Subcutaneous abdominal adipose tissue (tissue), 5 donors: ENCODE measurements around the gene INTS3.

Experiments used
- H3K27ac ChIP-seq: one replicate; pipeline ENCODE4 v1.7.0; 2013; ENCODE audit warnings: low read depth, mild to moderate bottlenecking, inconsistent platforms, low read length, moderate library complexity
- H3K27me3 ChIP-seq, 5 donors: one replicate each; pipeline ENCODE4 v1.7.0; 2013; ENCODE audit warnings: low read length in 5 of 5, inconsistent platforms in 1 of 5; ENCODE audit not compliant: control insufficient read depth in 5 of 5, insufficient read depth in 4 of 5
- H3K36me3 ChIP-seq, 5 donors: one replicate each; pipeline ENCODE4 v1.7.0; 2013; ENCODE audit warnings: low read length in 5 of 5; ENCODE audit not compliant: control insufficient read depth in 5 of 5, insufficient read depth in 5 of 5
- H3K4me1 ChIP-seq, 5 donors: one replicate each; pipeline ENCODE4 v1.7.0; 2013; ENCODE audit warnings: low read length in 5 of 5, mild to moderate bottlenecking in 3 of 5, moderate library complexity in 1 of 5; ENCODE audit not compliant: control insufficient read depth in 5 of 5, insufficient read depth in 5 of 5
- H3K4me3 ChIP-seq, 5 donors: one replicate each; pipeline ENCODE4 v1.7.0; 2013; ENCODE audit warnings: low read length in 5 of 5, low read depth in 1 of 5
- H3K9ac ChIP-seq, 5 donors: one replicate each; pipeline ENCODE4 v1.7.0; 2013; ENCODE audit warnings: low read length in 5 of 5, mild to moderate bottlenecking in 4 of 5, moderate library complexity in 3 of 5
- H3K9me3 ChIP-seq, 5 donors: one replicate each; pipeline ENCODE4 v1.7.0; 2013; ENCODE audit warnings: low read length in 5 of 5; ENCODE audit not compliant: control insufficient read depth in 5 of 5
- donor health status: healthy.
- donor health status: healthy.
- donor health status: healthy.
- donor health status: healthy.
- donor health status: healthy.

The INTS3 gene

GRCh38 chr1:153687346-153688125 is 40.3 kb upstream of the INTS3 start:
- no peak overlapping the region for H3K4me3 ChIP-seq
- peak overlapping the region; percentile 83 for H3K27ac ChIP-seq
- H3K9ac ChIP-seq, result peak overlapping the region in 1 of 5 donors; percentile 35
- H3K4me1 ChIP-seq, result peaks cover 0 to 27% (median 11%) of the 10 kb centered on the region in 5 donors
- H3K27me3 ChIP-seq, result no peaks in the 10 kb centered on the region
- no peaks in the 10 kb centered on the region for H3K9me3 ChIP-seq
- H3K36me3 ChIP-seq, result peaks cover 0 to 89% (median 79%) of the 10 kb centered on the region in 5 donors

- no peaks in the 10 kb centered on the region for H3K9me3 ChIP-seq
Measured at GRCh38 chr1:153688276-153688675, 39.6 kb upstream of the INTS3 start.

GRCh38 chr1:153688736-153689328 is 39.0 kb upstream of the INTS3 start:
- H3K27ac ChIP-seq, result peak overlapping the region; percentile 83
- H3K4me3 ChIP-seq, result no peak overlapping the region
- no peak overlapping the region for H3K9ac ChIP-seq
- no peaks in the 10 kb centered on the region for H3K27me3 ChIP-seq
- no peaks in the 10 kb centered on the region for H3K9me3 ChIP-seq
- peaks cover 0 to 89% (median 81%) of the 10 kb centered on the region in 5 donors for H3K36me3 ChIP-seq
- peaks cover 0 to 22% (median 10%) of the 10 kb centered on the region in 5 donors for H3K4me1 ChIP-seq

More at GRCh38 chr1:153688276-153688675, 39.6 kb upstream of the INTS3 start:
- Histone ChIP-seq H3K36me3 (peaks cover 0 to 88% (median 78%) of the 10 kb centered on the region in 5 donors), H3K9ac (no peak overlapping the region), H3K4me1 (peaks cover 0 to 27% (median 11%) of the 10 kb centered on the region in 5 donors), H3K27ac (peak overlapping the region; percentile 83), H3K4me3 (no peak overlapping the region), H3K27me3 (no peaks in the 10 kb centered on the region)

GRCh38 chr1:153693466-153693865 is 34.4 kb upstream of the INTS3 start:
- Histone ChIP-seq H3K27ac (peak overlapping the region; percentile 61), H3K36me3 (peaks cover 0 to 48% (median 41%) of the 10 kb centered on the region in 5 donors), H3K9ac (peak overlapping the region in 1 of 5 donors; percentile 13), H3K4me3 (no peak overlapping the region), H3K4me1 (peaks cover 6 to 20% (median 18%) of the 10 kb centered on the region in 5 donors), H3K27me3 (no peaks in the 10 kb centered on the region), H3K9me3 (no peaks in the 10 kb centered on the region)

GRCh38 chr1:153696741-153697140 is 31.1 kb upstream of the INTS3 start:
- Histone ChIP-seq H3K27ac (peak overlapping the region; percentile 98), H3K27me3 (no peaks in the 10 kb centered on the region), H3K36me3 (peaks cover 0 to 21% (median 16%) of the 10 kb centered on the region in 5 donors), H3K9me3 (no peaks in the 10 kb centered on the region), H3K4me1 (peaks cover 12 to 38% (median 32%) of the 10 kb centered on the region in 5 donors), H3K9ac (peak overlapping the region in 2 of 5 donors; percentile 4 to 80), H3K4me3 (no peak overlapping the region)

- H3K27ac ChIP-seq, result peak overlapping the region; percentile 98
- peaks cover 0 to 14% (median 13%) of the 10 kb centered on the region in 5 donors for H3K36me3 ChIP-seq
- peak overlapping the region; percentile 42 to 85 (median 76) for H3K9ac ChIP-seq
- no peaks in the 10 kb centered on the region for H3K27me3 ChIP-seq
- no peaks in the 10 kb centered on the region for H3K9me3 ChIP-seq
- peak overlapping the region in 3 of 5 donors; percentile 11 to 49 (median 37) for H3K4me3 ChIP-seq
- H3K4me1 ChIP-seq, result peaks cover 12 to 38% (median 32%) of the 10 kb centered on the region in 5 donors
Measured at GRCh38 chr1:153697191-153698019, 30.4 kb upstream of the INTS3 start.

- peaks cover 12 to 38% (median 32%) of the 10 kb centered on the region in 5 donors for H3K4me1 ChIP-seq
- H3K27me3 ChIP-seq, result no peaks in the 10 kb centered on the region
- peaks cover 0 to 7% (median 7%) of the 10 kb centered on the region in 5 donors for H3K36me3 ChIP-seq
- peak overlapping the region; percentile 98 for H3K27ac ChIP-seq
- H3K4me3 ChIP-seq, result peak overlapping the region in 4 of 5 donors; percentile 22 to 49 (median 36)
- no peaks in the 10 kb centered on the region for H3K9me3 ChIP-seq
- H3K9ac ChIP-seq, result peak overlapping the region; percentile 46 to 85 (median 80)
Measured at GRCh38 chr1:153698020-153698922, 29.6 kb upstream of the INTS3 start.

- peak overlapping the region; percentile 2 to 85 (median 76) for H3K9ac ChIP-seq
- no peaks in the 10 kb centered on the region for H3K27me3 ChIP-seq
- H3K36me3 ChIP-seq, result no peaks in the 10 kb centered on the region
- peaks cover 12 to 38% (median 32%) of the 10 kb centered on the region in 5 donors for H3K4me1 ChIP-seq
- no peaks in the 10 kb centered on the region for H3K9me3 ChIP-seq
- peak overlapping the region; percentile 98 for H3K27ac ChIP-seq
- H3K4me3 ChIP-seq, result peak overlapping the region in 1 of 5 donors; percentile 28
Measured at GRCh38 chr1:153698923-153699714, 28.7 kb upstream of the INTS3 start.
